Dendritic cell treated with granulocyte-macrophage colony-stimulating factor and Interleukin-4, amounts not matched to agents 40 ng/mL and 50 ng/mL, for 4 days (primary cell): ENCODE results near the gene CCDC188.

Experiments
- H3K27ac Mint-ChIP-seq: one replicate; pipeline ENCODE4 v1.8.0; 2022; ENCODE audit warnings: mild to moderate bottlenecking, mixed read lengths
- H3K27me3 Mint-ChIP-seq: one replicate; pipeline ENCODE4 v1.8.0; 2022; ENCODE audit warnings: mild to moderate bottlenecking, mixed read lengths
- H3K36me3 Mint-ChIP-seq: one replicate; pipeline ENCODE4 v1.8.0; 2022; ENCODE audit warnings: low read depth, mixed read lengths
- H3K4me1 Mint-ChIP-seq: one replicate; pipeline ENCODE4 v1.8.0; 2022; ENCODE audit warnings: low read depth, mixed read lengths
- H3K4me3 Mint-ChIP-seq: one replicate; pipeline ENCODE4 v1.8.0; 2022; ENCODE audit warnings: mild to moderate bottlenecking, moderate library complexity, mixed read lengths
- H3K9me3 Mint-ChIP-seq: one replicate; pipeline ENCODE4 v1.8.0; 2022; ENCODE audit warnings: mixed read lengths
- intact Hi-C: fragments of 100-400 bp; cut with micrococcal nuclease; formaldehyde crosslinking; loops from one replicate; pipeline ENCODE4 v1.15.0; 2022

Gene CCDC188

DNA sequence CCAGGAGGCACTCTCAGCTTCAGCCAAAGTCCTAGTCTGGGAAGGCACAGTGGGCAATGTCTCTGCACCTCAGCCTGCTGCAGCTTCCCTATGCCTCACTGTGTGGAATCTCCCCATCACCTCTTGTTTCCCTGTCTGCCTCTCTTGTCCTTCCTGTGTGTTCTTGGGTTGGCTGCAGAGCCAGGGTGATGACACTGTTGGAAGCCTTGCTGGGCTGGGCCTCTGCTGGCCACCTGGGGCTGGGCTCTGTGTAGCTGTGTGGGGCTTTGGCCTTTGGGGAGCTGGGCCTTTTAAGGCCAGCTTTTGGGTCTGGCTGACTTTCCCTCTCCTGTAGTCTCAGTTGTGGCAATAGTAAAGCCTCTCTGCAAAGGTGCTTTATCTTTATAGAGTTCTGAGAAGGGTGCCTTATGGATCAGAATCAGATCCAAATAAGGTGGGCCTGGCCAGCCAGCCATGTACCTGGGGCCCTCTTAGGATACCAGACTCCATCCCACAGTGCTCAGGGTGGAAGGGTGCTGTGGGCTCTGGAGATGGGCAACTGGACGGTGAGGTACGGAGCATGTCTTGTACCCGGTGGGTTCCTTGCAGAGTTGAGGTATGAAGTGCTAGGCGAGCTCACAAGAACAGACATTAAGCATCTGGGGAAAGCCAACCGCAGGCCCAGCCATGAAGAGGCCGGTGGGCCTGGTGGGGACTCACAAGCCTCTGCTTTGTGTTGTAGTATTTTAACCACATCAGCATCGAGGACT, 45.2 kb downstream of the CCDC188 start:
- peaks cover 5% of the 10 kb centered on the region for H3K4me1 Mint-ChIP-seq
- H3K4me3 Mint-ChIP-seq: no peak overlapping the region
- intact Hi-C loops: no loop called here
- H3K9me3 Mint-ChIP-seq: no peaks in the 10 kb centered on the region
- H3K27ac Mint-ChIP-seq: no peak overlapping the region
- H3K36me3 Mint-ChIP-seq: peaks cover 100% of the 10 kb centered on the region
- no peaks in the 10 kb centered on the region for H3K27me3 Mint-ChIP-seq

DNA sequence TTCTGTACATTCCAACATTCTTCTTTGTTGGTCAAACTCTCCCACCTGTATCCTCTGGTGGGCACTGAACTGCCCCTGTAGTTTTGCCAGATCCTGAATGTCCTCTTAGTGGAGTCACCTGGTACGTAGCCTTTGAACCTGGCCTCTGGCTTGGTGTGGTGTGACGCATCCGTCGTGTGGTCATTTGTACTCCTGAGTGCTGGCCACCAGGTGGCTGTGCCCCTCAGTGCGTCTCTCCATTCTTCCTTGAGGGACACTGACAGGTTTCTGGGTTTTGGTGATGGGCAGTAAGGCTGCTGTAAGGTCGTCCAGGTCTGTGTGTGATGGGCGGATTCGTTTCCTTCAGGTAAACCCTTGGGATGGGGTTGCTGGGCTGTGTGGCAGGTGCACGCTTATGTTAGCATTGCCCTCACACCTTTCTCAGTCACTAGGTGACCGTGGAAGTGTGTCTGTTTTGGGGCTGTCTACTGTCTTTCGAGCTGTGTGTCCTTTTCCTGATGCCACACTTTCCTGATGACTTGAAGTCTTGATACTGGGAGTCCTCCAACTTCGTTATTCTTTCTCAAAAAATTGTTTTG, 48.6 kb downstream of the CCDC188 start:
- intact Hi-C loops: no loop called here
- Mint-ChIP-seq H3K27me3 (no peaks in the 10 kb centered on the region), H3K4me3 (no peak overlapping the region), H3K36me3 (peaks cover 100% of the 10 kb centered on the region), H3K4me1 (peaks cover 5% of the 10 kb centered on the region), H3K9me3 (no peaks in the 10 kb centered on the region), H3K27ac (no peak overlapping the region)

DNA sequence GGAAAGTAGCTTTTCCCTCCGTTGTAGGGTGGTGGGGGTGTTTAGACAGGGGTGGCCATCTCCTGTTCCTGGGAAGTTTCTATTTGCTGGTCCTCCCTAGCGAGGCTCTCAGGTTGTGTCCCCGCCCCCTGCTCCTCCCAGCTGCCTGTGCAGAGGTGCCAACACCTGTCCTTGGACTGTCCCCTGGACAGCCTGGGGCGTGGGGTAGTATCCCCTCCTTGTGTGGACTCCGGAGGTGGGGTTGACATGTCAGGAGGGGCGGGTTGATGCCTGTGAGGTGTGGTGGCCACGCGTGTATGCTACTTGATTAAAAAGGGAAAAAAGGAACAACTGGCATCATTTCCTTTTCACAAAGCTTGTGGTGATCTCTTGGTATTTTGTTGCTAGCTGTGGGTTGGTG, 49.2 kb downstream of the CCDC188 start:
- H3K4me1 Mint-ChIP-seq: peaks cover 5% of the 10 kb centered on the region
- intact Hi-C loops: no loop called here

DNA sequence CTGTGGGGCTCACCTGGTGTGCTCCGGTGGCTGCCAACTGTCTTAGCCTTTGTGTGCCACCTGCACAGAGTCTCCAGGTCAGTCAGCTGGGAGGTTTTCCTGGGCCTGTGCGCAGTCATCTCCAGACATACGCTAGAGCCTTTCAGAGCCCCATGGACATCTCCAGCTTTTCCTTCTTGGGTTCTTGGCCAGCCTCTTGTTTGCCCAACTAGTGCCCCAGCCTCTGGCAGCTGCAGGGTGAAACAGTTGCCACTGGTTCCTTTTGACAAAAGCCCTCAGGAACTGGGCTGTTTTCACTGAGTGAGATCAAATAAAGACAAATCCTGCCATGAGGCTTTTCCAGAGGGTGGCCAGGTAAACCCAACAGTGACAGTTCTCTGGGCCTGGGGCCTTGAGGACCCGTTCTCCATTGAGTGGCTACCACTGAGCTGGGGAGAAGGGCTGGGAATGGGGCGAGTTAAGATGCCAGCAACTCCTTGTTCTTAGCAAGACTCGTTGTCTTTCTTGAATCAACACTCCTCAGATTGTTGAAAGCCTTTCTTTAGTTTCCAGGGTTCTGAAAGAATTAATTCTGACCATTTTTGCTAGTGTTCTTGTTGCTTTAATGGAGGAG, 51.6 kb downstream of the CCDC188 start:
- H3K36me3 Mint-ChIP-seq: peaks cover 100% of the 10 kb centered on the region
- no peak overlapping the region for H3K27ac Mint-ChIP-seq
- intact Hi-C loops: no loop called here
- peaks cover 5% of the 10 kb centered on the region for H3K4me1 Mint-ChIP-seq
- H3K27me3 Mint-ChIP-seq: no peaks in the 10 kb centered on the region
- H3K4me3 Mint-ChIP-seq: no peak overlapping the region
- no peaks in the 10 kb centered on the region for H3K9me3 Mint-ChIP-seq

More for the DNA sequence above, 49.2 kb downstream of the CCDC188 start:
- no peak overlapping the region for H3K27ac Mint-ChIP-seq
- no peak overlapping the region for H3K4me3 Mint-ChIP-seq
- H3K27me3 Mint-ChIP-seq: no peaks in the 10 kb centered on the region
- no peaks in the 10 kb centered on the region for H3K9me3 Mint-ChIP-seq
- peaks cover 100% of the 10 kb centered on the region for H3K36me3 Mint-ChIP-seq
